Cerebellar nuclear complex (tissue), 1 donor: Measurements from ENCODE around the gene LAMC3.

Source experiments
- DNase-seq, 2 experiments: peaks; one replicate each; lab custom pipeline; 2025; lab: John Stamatoyannopoulos, UW

Gene LAMC3

GRCh38 chr9:131117121-131117761 is 108.3 kb downstream of the LAMC3 start:
- no peak for DNase-seq

- DNase-seq, result no peak
Observed at GRCh38 chr9:131117762-131118145, 108.8 kb downstream of the LAMC3 start.

GRCh38 chr9:131119600-131119999 is 110.6 kb downstream of the LAMC3 start:
- DNase-seq, result no peak

GRCh38 chr9:131120620-131121228 is 111.8 kb downstream of the LAMC3 start:
- DNase-seq, result no peak

- DNase-seq, result no peak
Observed at GRCh38 chr9:131121346-131121745, 112.4 kb downstream of the LAMC3 start.

DNA sequence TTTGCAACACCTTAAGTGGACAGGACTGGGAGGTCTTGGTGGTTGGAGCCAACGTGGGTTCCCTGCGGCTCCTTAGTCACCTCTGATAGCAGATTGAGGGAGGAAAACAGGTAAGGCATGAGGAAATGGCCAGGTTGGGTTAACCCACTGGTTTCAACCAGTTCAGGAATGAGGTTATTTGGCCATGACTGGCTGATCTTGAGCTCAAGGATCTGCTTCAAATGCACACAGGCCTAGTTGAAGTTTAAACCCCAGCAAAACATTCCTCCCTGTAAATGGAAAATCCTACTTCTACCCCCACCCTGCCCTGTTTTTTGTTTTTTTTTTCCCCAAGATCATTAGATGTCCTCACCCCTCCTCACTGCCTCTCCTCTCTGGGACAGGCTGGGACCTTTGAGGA is 113.2 kb downstream of the LAMC3 start:
- no peak for DNase-seq

DNA sequence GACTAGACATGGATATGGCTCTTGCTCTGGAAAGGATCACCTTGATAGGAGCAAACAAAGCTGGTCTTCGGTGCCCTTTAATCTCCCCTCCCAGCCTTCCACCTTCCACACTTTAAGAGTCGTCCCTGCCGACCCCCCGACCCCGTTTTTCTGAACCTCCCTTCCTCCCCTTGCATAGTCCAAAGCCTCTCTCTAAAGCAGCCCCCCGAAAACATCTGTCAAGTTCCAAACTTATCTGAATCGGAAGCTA is 116.0 kb downstream of the LAMC3 start:
- no peak for DNase-seq

DNA sequence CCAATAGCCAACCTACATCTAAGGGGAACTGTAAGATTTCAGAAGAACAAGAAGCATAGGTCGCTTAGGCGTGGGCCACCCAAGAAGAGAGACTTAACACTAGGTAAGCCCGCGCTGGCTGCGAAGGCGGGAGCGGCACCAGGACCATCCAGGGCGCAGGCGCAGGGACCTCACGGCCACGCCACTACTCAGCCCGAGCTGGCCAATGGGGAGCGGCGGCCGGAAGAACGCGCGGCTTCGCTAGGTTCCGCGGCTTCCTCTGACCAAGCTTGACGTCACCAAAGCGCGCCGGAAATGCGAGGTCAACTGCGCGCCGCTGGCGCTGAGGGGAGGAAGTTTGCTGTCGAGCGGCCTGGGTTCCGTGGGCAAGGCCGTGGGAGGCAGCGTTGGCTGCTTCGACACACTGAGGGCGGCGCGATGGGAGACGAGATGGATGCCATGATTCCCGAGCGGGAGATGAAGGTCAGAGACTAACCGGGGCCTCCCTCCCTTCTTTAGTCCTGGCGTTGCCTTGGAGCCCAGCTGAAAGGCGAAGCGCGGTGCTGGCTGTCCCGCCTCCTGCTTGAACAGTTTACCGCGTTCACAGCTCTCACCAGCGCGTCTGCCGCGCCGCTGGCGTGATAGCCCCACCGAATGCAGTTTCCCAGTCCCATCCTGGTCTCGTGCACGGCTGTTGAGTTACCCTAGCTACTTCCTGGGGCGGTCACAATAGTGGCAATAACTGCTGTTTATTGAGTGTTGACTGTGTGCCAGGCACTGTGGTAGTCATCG is 116.5 kb downstream of the LAMC3 start, which contains the start of gene NUP214:
Gene NUP214 (plus strand): TSS at position 299 of the 771 bp plus-strand sequence. CDS start 119 bp downstream, at position 418.
- peak; percentile 52 to 83 for DNase-seq

DNA sequence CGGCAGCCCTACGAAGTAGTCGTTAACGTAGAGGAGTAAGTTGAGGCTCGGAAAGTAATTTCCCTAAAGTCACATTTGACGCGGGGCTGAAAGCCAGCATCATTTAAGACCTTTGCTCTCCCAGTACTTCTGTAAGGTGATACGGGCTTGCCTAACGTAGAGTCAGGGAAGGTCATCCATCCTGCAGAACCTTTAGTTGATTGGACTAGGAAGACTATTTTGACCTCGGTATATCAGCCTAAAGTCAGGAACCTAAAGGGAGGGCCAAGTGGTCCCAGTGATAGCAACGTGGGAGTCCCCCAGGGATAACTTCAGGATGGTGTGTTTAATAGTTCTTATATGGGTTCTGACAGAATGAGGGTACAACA is 117.1 kb downstream of the LAMC3 start:
- DNase-seq, result no peak

DNA sequence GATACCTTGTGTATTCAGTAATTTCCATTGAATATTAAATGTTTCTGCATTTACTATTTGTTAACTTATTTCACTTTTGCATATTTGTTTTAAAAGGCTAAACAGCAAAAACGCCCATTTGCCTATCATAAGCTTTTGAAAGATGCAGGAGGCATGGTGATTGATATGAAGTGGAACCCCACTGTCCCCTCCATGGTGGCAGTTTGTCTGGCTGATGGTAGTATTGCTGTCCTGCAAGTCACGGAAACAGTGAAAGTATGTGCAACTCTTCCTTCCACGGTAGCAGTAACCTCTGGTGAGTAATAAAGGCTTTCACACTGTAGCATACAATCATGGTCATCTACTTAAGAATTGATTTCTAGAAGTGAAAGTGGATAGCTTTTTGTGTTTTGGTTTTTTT is 120.2 kb downstream of the LAMC3 start:
- no peak for DNase-seq

DNA sequence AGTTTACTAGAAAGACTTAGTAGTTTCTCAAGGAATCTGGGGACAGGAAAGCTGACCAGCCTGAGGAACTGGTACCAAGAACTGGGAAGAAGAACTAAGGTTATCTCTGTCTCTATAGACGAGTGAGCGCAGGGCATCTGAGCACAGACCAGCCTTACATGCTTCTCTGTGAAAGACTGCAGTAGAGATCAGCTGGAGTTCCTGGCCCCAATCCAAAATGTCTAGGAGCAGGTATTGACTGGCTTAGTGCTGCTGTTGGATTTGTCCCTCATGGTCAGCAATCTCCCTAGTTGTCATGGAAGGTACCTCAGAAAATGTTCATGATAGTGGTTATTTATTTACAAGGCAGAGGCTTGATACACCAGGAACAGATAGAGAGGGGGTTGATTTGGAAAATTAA is 129.7 kb downstream of the LAMC3 start:
- DNase-seq, result no peak

DNA sequence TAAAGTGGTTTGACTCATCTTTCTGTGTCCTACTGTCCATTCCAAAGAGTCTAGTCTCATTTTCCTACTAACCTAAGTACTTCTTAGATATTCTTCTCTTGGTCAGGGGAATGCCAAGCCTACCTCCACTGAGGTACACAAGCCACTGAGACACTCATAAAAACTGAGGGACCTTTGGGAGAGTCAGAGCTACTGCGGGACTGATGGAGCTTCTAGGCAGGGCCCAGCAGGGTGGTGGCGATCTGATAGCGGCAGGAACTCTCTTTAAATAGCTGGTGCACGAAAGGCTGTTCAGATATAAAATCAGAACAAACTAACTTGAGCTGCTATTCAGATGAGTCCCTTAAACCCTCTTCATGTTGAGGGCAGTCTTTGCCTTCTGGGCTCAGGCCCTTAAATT is 131.1 kb downstream of the LAMC3 start:
- no peak for DNase-seq

DNA sequence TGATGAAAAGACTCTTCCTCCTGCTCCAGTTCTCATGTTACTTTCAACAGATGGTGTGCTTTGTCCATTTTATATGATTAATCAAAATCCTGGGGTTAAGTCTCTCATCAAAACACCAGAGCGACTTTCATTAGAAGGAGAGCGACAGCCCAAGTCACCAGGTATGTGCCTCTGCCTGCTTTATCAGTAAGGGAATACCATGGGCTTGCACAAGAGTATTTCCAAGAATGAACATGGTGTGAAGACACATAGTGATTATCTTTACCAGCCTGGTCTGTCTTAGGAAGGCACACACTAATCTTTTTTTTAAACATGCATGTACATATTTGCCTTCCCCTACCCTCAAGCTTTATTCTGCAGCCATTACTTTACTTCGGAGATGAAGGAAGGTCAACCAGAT is 131.6 kb downstream of the LAMC3 start:
- DNase-seq, result no peak

- no peak for DNase-seq
Observed at GRCh38 chr9:131142160-131142559, 133.2 kb downstream of the LAMC3 start.
